HFF-Myc (cell line): ENCODE measurements around the gene NDUFA11.
"Not testable (repeated sequence)": the region's sequence is repeated elsewhere in the genome, so short reads cannot be mapped to it uniquely, and the experiment has no call there.

ENCODE experiments used
- DNase-seq: peaks from one replicate; pipeline ENCODE4 v3.0.0-alpha.2; 2011; ENCODE audit warnings: low read depth; ENCODE audit errors: extremely low read depth
- H3K4me3 ChIP-seq: replicated peaks from 2 replicates; pipeline ENCODE4 v1.5.1; 2011; ENCODE audit warnings: low read depth, mild to moderate bottlenecking, control low read depth, low read length
- CTCF ChIP-seq: IDR thresholded peaks from 2 replicates; pipeline ENCODE4 v1.5.1; 2012; ENCODE audit warnings: mild to moderate bottlenecking, low read depth, low read length, control low read depth; ENCODE audit errors: missing control alignments

The NDUFA11 gene

GRCh38 chr19:5880196-5880595 lies 23.4 kb downstream of the NDUFA11 start:
- no peak for TF ChIP-seq CTCF
- H3K4me3 ChIP-seq = no peak overlapping the region
- no peak for DNase-seq

GRCh38 chr19:5877882-5878281 lies 25.7 kb downstream of the NDUFA11 start:
- H3K4me3 ChIP-seq = no peak overlapping the region
- no peak for DNase-seq
- TF ChIP-seq CTCF = no peak

- no peak overlapping the region for H3K4me3 ChIP-seq
- no peak for DNase-seq
- no peak for TF ChIP-seq CTCF
These were observed 26.2 kb downstream of the NDUFA11 start for GRCh38 chr19:5877427-5877826.

GRCh38 chr19:5874496-5874895 lies 29.1 kb downstream of the NDUFA11 start:
- DNase-seq, H3K4me3 ChIP-seq: not testable (repeated sequence)

- no peak for TF ChIP-seq CTCF
- DNase-seq = no peak
- H3K4me3 ChIP-seq = no peak overlapping the region
These were observed 29.9 kb downstream of the NDUFA11 start for GRCh38 chr19:5873617-5874199.

- no peak overlapping the region for H3K4me3 ChIP-seq
- no peak for DNase-seq
- TF ChIP-seq CTCF = no peak
These were observed 32.6 kb downstream of the NDUFA11 start for GRCh38 chr19:5870986-5871394.

GRCh38 chr19:5867201-5868136 lies 36.1 kb downstream of the NDUFA11 start:
- TF ChIP-seq CTCF = no peak
- DNase-seq = no peak
- H3K4me3 ChIP-seq = no peak overlapping the region
